Tibial nerve (tissue), 4 donors: ENCODE measurements around the gene OCA2.

Source experiments
- EP300 ChIP-seq, 2 donors: sonication (generic); formaldehyde crosslinking; IDR thresholded peaks; one replicate each; pipeline ENCODE4 v1.6.1; 2017; ENCODE audit warnings: antibody characterized with exemption in 2 of 2, mild to moderate bottlenecking in 1 of 2
- POLR2A ChIP-seq, 2 donors: fragments of 450-650 bp; IDR thresholded peaks; one replicate each; pipeline ENCODE4 v1.6.1; 2017; ENCODE audit warnings: antibody characterized with exemption in 2 of 2, mild to moderate bottlenecking in 2 of 2, moderate library complexity in 2 of 2
- TF ChIP-seq, protein P1 (sequence below), 5 experiments: fragments of 200-600 bp in 3 of 5; fragments of 450-650 bp in 2 of 5; sonication (generic) in 3 of 5; IDR thresholded peaks; one replicate each; pipeline ENCODE4 v1.5.1; 2016 to 2019; ENCODE audit warnings: antibody characterized with exemption in 5 of 5, mild to moderate bottlenecking in 3 of 5, moderate library complexity in 2 of 5

DNA sequence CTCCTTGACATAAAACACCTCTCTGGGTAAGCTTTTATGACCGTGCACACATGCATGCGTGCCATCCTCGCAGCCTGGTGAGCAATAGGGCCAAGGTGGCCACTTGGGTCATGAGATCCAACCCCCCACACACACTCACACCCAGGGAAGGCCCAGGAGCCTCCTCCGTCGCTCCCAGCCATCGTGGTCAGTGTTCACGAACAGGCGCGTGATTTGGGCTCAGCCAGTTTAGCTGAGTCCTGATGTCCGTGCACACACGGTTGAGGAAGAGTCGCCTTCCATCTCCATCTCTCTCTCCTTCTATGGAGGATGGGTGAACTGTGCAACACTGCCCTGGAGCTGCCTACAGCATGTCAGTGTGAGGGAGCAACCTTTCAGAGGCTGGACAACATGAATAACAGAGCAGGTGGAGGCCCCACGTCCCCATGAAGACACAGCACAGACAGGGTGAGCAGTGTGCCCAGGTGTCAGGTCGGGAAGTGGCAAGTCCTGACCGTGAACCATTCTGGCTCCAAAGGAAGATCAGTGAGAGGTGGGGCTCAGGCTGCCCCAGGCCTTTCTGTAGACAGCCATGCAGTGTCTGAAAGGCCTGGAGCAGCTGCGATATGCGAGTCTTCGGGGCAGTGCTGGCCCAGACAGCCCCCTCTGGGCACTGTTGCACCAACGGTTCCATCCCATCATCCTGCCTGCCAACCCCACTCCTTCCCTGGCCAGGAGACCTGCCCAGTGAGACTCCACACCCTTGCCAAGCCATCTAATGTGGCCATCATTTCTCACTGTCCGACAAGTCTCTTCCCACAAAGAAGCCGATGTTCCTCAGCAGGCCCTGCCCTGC lies 253.4 kb downstream of the OCA2 start:
- no peak for TF ChIP-seq POLR2A (IDR thresholded peaks at IDR 0.05)
- TF ChIP-seq, protein P1, sequence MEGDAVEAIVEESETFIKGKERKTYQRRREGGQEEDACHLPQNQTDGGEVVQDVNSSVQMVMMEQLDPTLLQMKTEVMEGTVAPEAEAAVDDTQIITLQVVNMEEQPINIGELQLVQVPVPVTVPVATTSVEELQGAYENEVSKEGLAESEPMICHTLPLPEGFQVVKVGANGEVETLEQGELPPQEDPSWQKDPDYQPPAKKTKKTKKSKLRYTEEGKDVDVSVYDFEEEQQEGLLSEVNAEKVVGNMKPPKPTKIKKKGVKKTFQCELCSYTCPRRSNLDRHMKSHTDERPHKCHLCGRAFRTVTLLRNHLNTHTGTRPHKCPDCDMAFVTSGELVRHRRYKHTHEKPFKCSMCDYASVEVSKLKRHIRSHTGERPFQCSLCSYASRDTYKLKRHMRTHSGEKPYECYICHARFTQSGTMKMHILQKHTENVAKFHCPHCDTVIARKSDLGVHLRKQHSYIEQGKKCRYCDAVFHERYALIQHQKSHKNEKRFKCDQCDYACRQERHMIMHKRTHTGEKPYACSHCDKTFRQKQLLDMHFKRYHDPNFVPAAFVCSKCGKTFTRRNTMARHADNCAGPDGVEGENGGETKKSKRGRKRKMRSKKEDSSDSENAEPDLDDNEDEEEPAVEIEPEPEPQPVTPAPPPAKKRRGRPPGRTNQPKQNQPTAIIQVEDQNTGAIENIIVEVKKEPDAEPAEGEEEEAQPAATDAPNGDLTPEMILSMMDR (IDR thresholded peaks at IDR 0.05), result no peak
- TF ChIP-seq EP300 (IDR thresholded peaks at IDR 0.05), result no peak
